Measurements from ENCODE around the gene ERICH6.

ERICH6 gene

GRCh38 chr3:150613709-150614480, 89.8 kb downstream of the ERICH6 start:
- DNase-seq (ENCODE audit: low read depth in 3 of 3) = no peak

DNA sequence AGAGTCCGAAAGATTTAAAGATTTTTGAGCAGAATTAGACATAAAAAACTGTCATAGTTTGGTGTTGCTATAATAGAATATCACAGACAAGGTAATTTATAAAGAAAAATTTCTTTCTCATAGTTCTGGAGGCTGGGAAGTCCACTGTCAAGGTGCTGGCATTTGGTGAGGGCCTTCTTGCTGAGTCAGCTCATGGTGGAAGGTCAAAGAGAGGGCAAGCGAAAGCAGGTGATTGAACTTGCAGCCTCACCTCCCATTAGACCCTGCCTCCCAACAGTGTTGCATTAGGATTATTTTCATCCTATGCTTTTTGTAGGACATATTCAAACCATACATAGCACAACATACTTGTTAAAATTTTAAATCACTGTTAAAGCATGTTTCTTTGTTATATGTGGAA, 90.7 kb downstream of the ERICH6 start:
- no peak for DNase-seq (ENCODE audit: low read depth in 3 of 3)

GRCh38 chr3:150612494-150612893, 91.2 kb downstream of the ERICH6 start:
- DNase-seq (ENCODE audit: low read depth in 3 of 3) = no peak

- DNase-seq (ENCODE audit: low read depth in 3 of 3) = no peak
These were observed 92.1 kb downstream of the ERICH6 start for GRCh38 chr3:150611666-150612065.

DNA sequence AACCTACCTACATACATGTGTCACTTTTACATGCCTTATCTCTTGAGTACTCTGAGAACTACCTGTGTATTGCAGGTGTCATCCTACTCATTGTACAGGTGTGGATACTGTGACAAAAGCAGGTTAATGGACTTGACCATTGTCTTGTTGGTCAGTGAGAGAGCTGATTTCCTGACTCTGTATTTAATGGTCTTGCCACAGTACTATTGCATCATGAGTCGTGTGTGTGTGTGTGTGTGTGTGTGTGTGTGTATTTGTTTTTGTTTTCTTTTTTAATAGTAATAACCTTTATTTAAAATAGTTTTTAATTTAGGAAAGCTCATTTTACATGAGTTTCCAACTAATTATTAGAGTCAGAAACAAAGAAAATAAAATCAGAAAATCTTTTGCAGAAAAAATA, 92.9 kb downstream of the ERICH6 start:
- no peak for DNase-seq (ENCODE audit: low read depth in 3 of 3)

DNA sequence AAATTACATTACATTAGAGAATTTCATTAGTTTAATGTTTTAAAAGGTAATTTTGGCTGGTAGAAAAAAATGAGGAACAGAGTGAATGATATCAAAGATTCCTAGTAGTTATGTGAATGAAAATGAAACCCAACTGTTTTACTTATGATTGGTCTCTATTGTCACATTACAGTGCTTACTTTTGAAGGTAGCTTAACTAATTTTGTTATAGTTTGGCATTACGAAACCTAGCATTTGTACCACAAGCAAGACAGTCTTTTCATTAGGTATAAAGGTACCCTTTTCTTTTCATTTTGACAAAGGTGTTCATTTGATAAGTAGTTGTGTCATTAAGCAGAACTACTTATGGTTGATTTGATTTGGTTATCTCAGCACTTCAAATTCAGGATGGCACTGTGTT, 93.7 kb downstream of the ERICH6 start:
- no peak for DNase-seq (ENCODE audit: low read depth in 3 of 3)

Data from stimulated activated CD4-positive, alpha-beta T cell treated with anti-CD3 and anti-CD28 coated beads, TNF-alpha, amount 100 ng/mL, for 48 hours (primary cell).